Mucosa of rectum (tissue), 2 donors: ENCODE measurements around the gene FHIT.

Experiments used
- H3K27ac ChIP-seq, 2 donors: one replicate each; pipeline ENCODE4 v1.7.0; 2013; ENCODE audit warnings: inconsistent platforms in 2 of 2, low read depth in 2 of 2, low read length in 2 of 2
- H3K27me3 ChIP-seq, 2 donors: one replicate each; pipeline ENCODE4 v1.7.0; 2013; ENCODE audit warnings: low read length in 2 of 2; ENCODE audit not compliant: control insufficient read depth in 2 of 2, insufficient read depth in 2 of 2
- H3K36me3 ChIP-seq, 2 donors: one replicate each; pipeline ENCODE4 v1.7.0; 2013; ENCODE audit warnings: low read length in 2 of 2; ENCODE audit not compliant: control insufficient read depth in 2 of 2, insufficient read depth in 2 of 2
- H3K4me1 ChIP-seq, 2 donors: one replicate each; pipeline ENCODE4 v1.7.0; 2013; ENCODE audit warnings: low read length in 2 of 2, mild to moderate bottlenecking in 1 of 2; ENCODE audit not compliant: control insufficient read depth in 2 of 2, insufficient read depth in 2 of 2
- H3K4me3 ChIP-seq, 2 donors: one replicate each; pipeline ENCODE4 v1.7.0; 2013; ENCODE audit warnings: low read length in 2 of 2
- H3K9ac ChIP-seq, 2 donors: one replicate each; pipeline ENCODE4 v1.7.0; 2013; ENCODE audit warnings: low read length in 2 of 2, low read depth in 1 of 2, mild to moderate bottlenecking in 1 of 2
- H3K9me3 ChIP-seq, 2 donors: one replicate each; pipeline ENCODE4 v1.7.0; 2013; ENCODE audit warnings: low read length in 2 of 2; ENCODE audit not compliant: control insufficient read depth in 2 of 2
- donor health status: healthy.
- donor health status: Normal muscosa, but diverticular disease.

FHIT gene

GRCh38 chr3:60588806-60589205 is 662.4 kb downstream of the FHIT start:
- no peak overlapping the region for H3K9ac ChIP-seq
- H3K27me3 ChIP-seq: no peaks in the 10 kb centered on the region
- no peaks in the 10 kb centered on the region for H3K9me3 ChIP-seq
- no peaks in the 10 kb centered on the region for H3K36me3 ChIP-seq
- H3K27ac ChIP-seq: no peak overlapping the region
- H3K4me1 ChIP-seq: no peaks in the 10 kb centered on the region
- no peak overlapping the region for H3K4me3 ChIP-seq

GRCh38 chr3:60585918-60586317 is 665.3 kb downstream of the FHIT start:
- H3K36me3 ChIP-seq: no peaks in the 10 kb centered on the region
- no peaks in the 10 kb centered on the region for H3K27me3 ChIP-seq
- no peaks in the 10 kb centered on the region for H3K9me3 ChIP-seq
- no peak overlapping the region for H3K9ac ChIP-seq
- H3K27ac ChIP-seq: no peak overlapping the region
- H3K4me3 ChIP-seq: no peak overlapping the region
- H3K4me1 ChIP-seq: no peaks in the 10 kb centered on the region

- Histone ChIP-seq H3K27ac (no peak overlapping the region), H3K4me3 (no peak overlapping the region), H3K9ac (no peak overlapping the region), H3K9me3 (no peaks in the 10 kb centered on the region), H3K36me3 (no peaks in the 10 kb centered on the region), H3K4me1 (no peaks in the 10 kb centered on the region), H3K27me3 (no peaks in the 10 kb centered on the region)
These were observed 667.0 kb downstream of the FHIT start for GRCh38 chr3:60584250-60584649.

GRCh38 chr3:60582288-60582687 is 669.0 kb downstream of the FHIT start:
- no peaks in the 10 kb centered on the region for H3K9me3 ChIP-seq
- no peaks in the 10 kb centered on the region for H3K27me3 ChIP-seq
- H3K27ac ChIP-seq: no peak overlapping the region
- H3K36me3 ChIP-seq: no peaks in the 10 kb centered on the region
- H3K9ac ChIP-seq: no peak overlapping the region
- H3K4me3 ChIP-seq: no peak overlapping the region
- no peaks in the 10 kb centered on the region for H3K4me1 ChIP-seq

GRCh38 chr3:60580809-60581208 is 670.4 kb downstream of the FHIT start:
- Histone ChIP-seq H3K9me3 (no peaks in the 10 kb centered on the region), H3K27me3 (no peaks in the 10 kb centered on the region), H3K9ac (no peak overlapping the region), H3K36me3 (no peaks in the 10 kb centered on the region), H3K4me1 (no peaks in the 10 kb centered on the region), H3K27ac (no peak overlapping the region), H3K4me3 (no peak overlapping the region)

- Histone ChIP-seq H3K9ac (no peak overlapping the region), H3K9me3 (no peaks in the 10 kb centered on the region), H3K4me1 (no peaks in the 10 kb centered on the region), H3K27me3 (no peaks in the 10 kb centered on the region), H3K4me3 (no peak overlapping the region), H3K36me3 (no peaks in the 10 kb centered on the region), H3K27ac (no peak overlapping the region)
These were observed 671.5 kb downstream of the FHIT start for GRCh38 chr3:60579734-60580133.

GRCh38 chr3:60578936-60579335 is 672.3 kb downstream of the FHIT start:
- no peak overlapping the region for H3K27ac ChIP-seq
- H3K27me3 ChIP-seq: no peaks in the 10 kb centered on the region
- H3K36me3 ChIP-seq: no peaks in the 10 kb centered on the region
- H3K9ac ChIP-seq: no peak overlapping the region
- H3K4me1 ChIP-seq: no peaks in the 10 kb centered on the region
- H3K4me3 ChIP-seq: no peak overlapping the region
- H3K9me3 ChIP-seq: no peaks in the 10 kb centered on the region

- no peaks in the 10 kb centered on the region for H3K9me3 ChIP-seq
These were observed 673.7 kb downstream of the FHIT start for GRCh38 chr3:60577601-60578000.

GRCh38 chr3:60575718-60576272 is 675.5 kb downstream of the FHIT start:
- Histone ChIP-seq H3K36me3 (no peaks in the 10 kb centered on the region), H3K27me3 (no peaks in the 10 kb centered on the region), H3K9ac (no peak overlapping the region), H3K4me1 (no peaks in the 10 kb centered on the region), H3K4me3 (no peak overlapping the region), H3K27ac (no peak overlapping the region), H3K9me3 (no peaks in the 10 kb centered on the region)

More at GRCh38 chr3:60577601-60578000, 673.7 kb downstream of the FHIT start:
- H3K27ac ChIP-seq: no peak overlapping the region
- H3K4me1 ChIP-seq: no peaks in the 10 kb centered on the region
- H3K4me3 ChIP-seq: no peak overlapping the region
- no peaks in the 10 kb centered on the region for H3K36me3 ChIP-seq
- no peak overlapping the region for H3K9ac ChIP-seq
- no peaks in the 10 kb centered on the region for H3K27me3 ChIP-seq

- Histone ChIP-seq H3K9me3 (no peaks in the 10 kb centered on the region), H3K27ac (no peak overlapping the region), H3K27me3 (no peaks in the 10 kb centered on the region), H3K4me3 (no peak overlapping the region), H3K9ac (no peak overlapping the region), H3K36me3 (no peaks in the 10 kb centered on the region), H3K4me1 (no peaks in the 10 kb centered on the region)
These were observed 677.0 kb downstream of the FHIT start for GRCh38 chr3:60574046-60574769.
